SK-N-SH (cell line): Measurements from ENCODE around the gene LCNL1. TPM values are rescaled to one million over a fixed set of nuclear protein-coding genes. Genes with fewer than 3 reads are reported as not detected.

ENCODE experiments used
- CTCF ChIA-PET: fragments of 300-600, 350-600 bp; formaldehyde crosslinking; extraction: SDS; loops from one replicate; lab custom pipeline; 2021; lab: Yijun Ruan, JAX
- POLR2A ChIA-PET: fragments of 350-600 bp; sonication (Branson Sonifier 250); formaldehyde crosslinking; extraction: SDS; loops from one replicate; lab custom pipeline; 2020; ENCODE audit warnings: antibody characterized with exemption, inconsistent platforms; lab: Yijun Ruan, JAX
- DNase-seq: peaks from one replicate; pipeline ENCODE4 v3.0.0; 2012
- H2AFZ ChIP-seq: fragments of 200-600 bp; sonication (generic); 2 replicates; pipeline ENCODE4 v1.8.1; 2016; ENCODE audit warnings: antibody characterized with exemption, mild to moderate bottlenecking, low read depth
- H3F3A ChIP-seq: fragments of 200-600 bp; sonication (generic); replicated peaks from 2 replicates; pipeline ENCODE3; 2016; ENCODE audit warnings: antibody characterized with exemption, mild to moderate bottlenecking; ENCODE audit not compliant: insufficient read depth
- H3K27ac ChIP-seq, 2 experiments: fragments of 200-500 bp in 1 of 2; fragments of 200-600 bp in 1 of 2; sonication (Bioruptor generic) in 1 of 2; sonication (generic), shearing (Covaris generic) in 1 of 2; 2 replicates each; pipeline versions ENCODE4 v1.5.1 to v1.6.1; 2014 to 2016; ENCODE audit warnings: low read depth in 2 of 2, inconsistent platforms in 1 of 2, low read length in 1 of 2, mild to moderate bottlenecking in 1 of 2, mixed read lengths in 1 of 2
- H3K27me3 ChIP-seq: fragments of 200-600 bp; sonication (generic), shearing (Covaris generic); 2 replicates; pipeline ENCODE4 v1.6.1; 2016; ENCODE audit warnings: mixed run types; ENCODE audit not compliant: insufficient read depth
- H3K36me3 ChIP-seq, 2 experiments: fragments of 200-500 bp in 1 of 2; fragments of 200-600 bp in 1 of 2; sonication (Bioruptor generic) in 1 of 2; sonication (generic) in 1 of 2; replicated peaks in 1 of 2; 2 replicates each; pipeline versions ENCODE3 to v1.5.1; 2014 to 2016; ENCODE audit warnings: low read length in 1 of 2, mild to moderate bottlenecking in 1 of 2; ENCODE audit not compliant: insufficient read depth in 2 of 2, control insufficient read depth in 1 of 2
- H3K4me1 ChIP-seq, 2 experiments: fragments of 200-500 bp in 1 of 2; fragments of 200-600 bp in 1 of 2; sonication (Bioruptor generic) in 1 of 2; sonication (generic), shearing (Covaris generic) in 1 of 2; 2 replicates each; pipeline versions ENCODE4 v1.5.1 to v1.6.1; 2014 to 2016; ENCODE audit warnings: low read depth in 1 of 2, low read length in 1 of 2, mixed run types in 1 of 2; ENCODE audit not compliant: insufficient read depth in 2 of 2, control insufficient read depth in 1 of 2
- H3K4me2 ChIP-seq: fragments of 200-600 bp; sonication (generic), shearing (Covaris generic); 2 replicates; pipeline ENCODE4 v1.6.1; 2017; ENCODE audit warnings: mixed run types
- H3K4me3 ChIP-seq, 2 experiments: fragments of 200-500 bp in 1 of 2; fragments of 200-600 bp in 1 of 2; sonication (Bioruptor generic) in 1 of 2; sonication (generic), shearing (Covaris generic) in 1 of 2; 2 replicates each; pipeline versions ENCODE4 v1.5.1 to v1.8.1; 2014 to 2016; ENCODE audit warnings: low read depth in 2 of 2, inconsistent platforms in 1 of 2, low read length in 1 of 2, mild to moderate bottlenecking in 1 of 2, mixed read lengths in 1 of 2, moderate library complexity in 1 of 2
- H3K79me2 ChIP-seq: fragments of 200-600 bp; sonication (generic); 2 replicates; pipeline ENCODE4 v1.8.1; 2017; ENCODE audit warnings: mild to moderate bottlenecking; ENCODE audit not compliant: insufficient read depth
- H3K9ac ChIP-seq: fragments of 200-600 bp; sonication (generic); 2 replicates; pipeline ENCODE4 v1.6.1; 2017; ENCODE audit warnings: mixed run types
- H3K9me2 ChIP-seq: fragments of 200-600 bp; sonication (generic); 2 replicates; pipeline ENCODE4 v1.6.1; 2017; ENCODE audit warnings: mixed run types
- H3K9me3 ChIP-seq: fragments of 200-600 bp; sonication (generic); 2 replicates; pipeline ENCODE4 v1.6.1; 2017; ENCODE audit warnings: mixed run types, mild to moderate bottlenecking, moderate library complexity
- H4K20me1 ChIP-seq: fragments of 200-600 bp; sonication (generic); 2 replicates; pipeline ENCODE4 v1.6.1; 2017; ENCODE audit warnings: mild to moderate bottlenecking, mixed run types; ENCODE audit not compliant: insufficient read depth
- ELF1 ChIP-seq: IDR thresholded peaks from 2 replicates; pipeline ENCODE4 v1.4.0; 2012
- EP300 ChIP-seq, 2 experiments: IDR thresholded peaks; 2 replicates each; pipeline versions ENCODE4 v1.4.0 to v1.6.1; 2012; ENCODE audit warnings: borderline replicate concordance in 1 of 2, low read depth in 1 of 2, low read length in 1 of 2
- FOSL2 ChIP-seq: IDR thresholded peaks from 2 replicates; pipeline ENCODE4 v1.4.0; 2012; ENCODE audit warnings: low read depth, mild to moderate bottlenecking, moderate library complexity, borderline replicate concordance
- FOXJ3 ChIP-seq: sonication (generic); formaldehyde crosslinking; IDR thresholded peaks from 2 replicates; pipeline ENCODE4 v1.5.1; 2020; ENCODE audit warnings: mild to moderate bottlenecking, missing genetic modification reagents
- FOXM1 ChIP-seq: IDR thresholded peaks from 2 replicates; pipeline ENCODE4 v1.4.0; 2012; ENCODE audit warnings: low read depth, mild to moderate bottlenecking
- GABPA ChIP-seq: IDR thresholded peaks from 2 replicates; pipeline ENCODE4 v1.4.0; 2012; ENCODE audit warnings: low read depth, mild to moderate bottlenecking
- GATA2 ChIP-seq: sonication (generic); formaldehyde crosslinking; IDR thresholded peaks from 2 replicates; pipeline ENCODE4 v1.5.0; 2020; ENCODE audit warnings: mild to moderate bottlenecking, missing genetic modification reagents
- JUND ChIP-seq: IDR thresholded peaks from 2 replicates; pipeline ENCODE4 v1.4.0; 2012
- MXI1 ChIP-seq: IDR thresholded peaks from 2 replicates; pipeline ENCODE4 v1.6.1; 2012; ENCODE audit warnings: mild to moderate bottlenecking, low read depth, low read length, improper control_type of control experiment
- NFIC ChIP-seq: IDR thresholded peaks from 2 replicates; pipeline ENCODE4 v1.4.0; 2012; ENCODE audit warnings: borderline replicate concordance
- NRF1 ChIP-seq: IDR thresholded peaks from 2 replicates; pipeline ENCODE4 v1.6.1; 2012; ENCODE audit warnings: low read depth, mild to moderate bottlenecking, low read length
- PBX3 ChIP-seq: IDR thresholded peaks from 2 replicates; pipeline ENCODE4; 2012
- RAD21 ChIP-seq: IDR thresholded peaks from 2 replicates; pipeline ENCODE4 v1.6.1; 2012; ENCODE audit warnings: mild to moderate bottlenecking, low read length
- REST ChIP-seq: IDR thresholded peaks from 2 replicates; pipeline ENCODE4 v1.6.1; 2012; ENCODE audit warnings: mild to moderate bottlenecking, low read depth, low read length, moderate library complexity
- RFX5 ChIP-seq: IDR thresholded peaks from 2 replicates; pipeline ENCODE4 v1.6.1; 2012; ENCODE audit warnings: mild to moderate bottlenecking, improper control_type of control experiment, low read length
- RXRA ChIP-seq: IDR thresholded peaks from 2 replicates; pipeline ENCODE4 v1.4.0; 2012; ENCODE audit warnings: low read depth, mild to moderate bottlenecking, borderline replicate concordance
- SMC3 ChIP-seq: IDR thresholded peaks from 2 replicates; pipeline ENCODE4 v1.6.1; 2012; ENCODE audit warnings: low read depth, low read length, improper control_type of control experiment
- TEAD4 ChIP-seq: IDR thresholded peaks from 2 replicates; pipeline ENCODE4 v1.4.0; 2012; ENCODE audit warnings: mild to moderate bottlenecking, borderline replicate concordance; ENCODE audit not compliant: insufficient read depth
- USF1 ChIP-seq: IDR thresholded peaks from 2 replicates; pipeline ENCODE4 v1.4.0; 2012; ENCODE audit warnings: low read depth, borderline replicate concordance
- YY1 ChIP-seq: IDR thresholded peaks from 2 replicates; pipeline ENCODE4 v1.4.0; 2012; ENCODE audit warnings: low read depth, mild to moderate bottlenecking
- WGBS: methylation state at CpG from one replicate; pipeline ENCODE4 v1.1.6; 2017; ENCODE audit warnings: low lambda C conversion rate; 5-methylcytosine and 5-hydroxymethylcytosine counted together
- polyA plus RNA-seq, 3 experiments: library from polyadenylated mRNA; depleted of rRNA; stranded (reverse); fragments of >200 nt; gene quantifications; 2 replicates each; pipeline ENCODE4 v1.2.3, GENCODE V29; 2012

LCNL1 gene
- polyA plus RNA-seq, 1 of the 3 experiments (the other 2 are of a cell fraction): not detected

DNA sequence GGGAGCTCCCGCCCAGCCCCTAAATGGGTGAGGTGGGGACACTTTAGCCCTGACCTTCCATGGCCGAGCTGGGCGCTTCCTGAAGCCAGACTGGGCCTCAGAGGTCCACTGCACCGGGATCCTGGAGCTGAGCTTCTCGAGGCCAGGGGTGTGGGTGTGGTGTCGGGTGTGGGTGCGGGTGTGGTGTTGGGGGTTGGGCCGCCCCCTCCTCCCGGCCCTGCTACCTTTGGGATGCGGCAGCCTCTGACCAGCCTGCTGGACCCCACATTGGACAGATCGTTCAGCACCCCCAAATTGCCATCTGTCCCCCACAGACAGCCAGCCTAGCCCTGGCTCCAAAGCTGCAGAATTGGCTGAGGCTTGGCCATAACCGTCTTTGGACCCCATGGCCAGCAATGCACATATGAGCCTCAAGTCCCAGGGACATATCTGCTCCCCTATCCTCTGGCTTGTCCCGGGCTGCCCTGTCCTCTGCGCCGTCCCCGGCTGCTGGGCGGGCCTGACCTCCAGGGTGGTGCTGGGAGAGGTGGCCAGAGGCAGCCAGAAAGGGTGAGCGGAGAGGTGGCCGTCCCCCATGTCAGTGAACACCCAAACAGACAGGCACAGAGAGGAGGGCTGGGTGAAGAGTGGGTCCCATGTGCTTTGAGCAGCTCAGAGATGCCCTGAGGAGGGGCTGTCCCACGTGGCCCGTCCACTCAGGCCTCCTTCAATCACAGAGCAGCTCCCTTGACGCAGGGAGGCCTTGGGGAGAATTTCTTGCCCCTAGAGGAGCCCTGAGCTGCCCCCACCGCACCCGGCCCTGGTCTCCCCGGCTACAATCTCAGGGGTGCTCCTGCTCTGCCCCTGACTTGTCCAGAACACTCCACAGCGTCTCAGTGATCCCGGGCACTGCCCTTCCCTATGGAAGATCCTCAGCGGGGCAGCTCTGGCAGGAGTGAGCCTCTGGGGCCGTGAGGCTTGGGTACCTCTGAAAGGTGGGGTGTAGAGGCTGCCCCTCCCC, 8.9 kb upstream of the LCNL1 start:
- Histone ChIP-seq H3K9me3 (no peaks in the 10 kb centered on the region), H2AFZ (no peak overlapping the region), H3K4me1 (peaks cover 0 to 25% of the 10 kb centered on the region in 2 experiments; a peak in 1 of 4 replicates), H3K9ac (no peak overlapping the region), H3K27me3 (no peaks in the 10 kb centered on the region), H3K36me3 (no peaks in the 10 kb centered on the region), H3K4me3 (no peak overlapping the region), H4K20me1 (no peaks in the 10 kb centered on the region), H3K4me2 (no peak overlapping the region), H3K9me2 (no peaks in the 10 kb centered on the region), H3F3A (no peaks in the 10 kb centered on the region), H3K79me2 (no peaks in the 10 kb centered on the region), H3K27ac (no peak overlapping the region)
- no peak for DNase-seq
- POLR2A ChIA-PET: interaction anchor here (1.5 kb wide), 1 partner anchor 23 kb away, joined by 4 read pairs; no protein-coding TSS in a partner anchor
- TF ChIP-seq ELF1: no peak
- no peak for TF ChIP-seq EP300 (IDR thresholded peaks at IDR 0.05; ENCODE audit: borderline replicate concordance in 1 of 2, low read depth in 1 of 2, low read length in 1 of 2)
- no peak for TF ChIP-seq RXRA
- no peak for TF ChIP-seq JUND
- no peak for TF ChIP-seq NFIC
- no peak for TF ChIP-seq PBX3
- no peak for TF ChIP-seq FOXM1
- no peak for TF ChIP-seq MXI1
- no peak for TF ChIP-seq GABPA
- no peak for TF ChIP-seq YY1
- CTCF ChIA-PET: interaction anchor here (0.7 to 4.4 kb wide), 2 partner anchors 26 to 61 kb away, joined by 3 to 24 read pairs; no protein-coding TSS in a partner anchor
- WGBS: 81% methylated on average over 14 of the region's 29 CpGs

DNA sequence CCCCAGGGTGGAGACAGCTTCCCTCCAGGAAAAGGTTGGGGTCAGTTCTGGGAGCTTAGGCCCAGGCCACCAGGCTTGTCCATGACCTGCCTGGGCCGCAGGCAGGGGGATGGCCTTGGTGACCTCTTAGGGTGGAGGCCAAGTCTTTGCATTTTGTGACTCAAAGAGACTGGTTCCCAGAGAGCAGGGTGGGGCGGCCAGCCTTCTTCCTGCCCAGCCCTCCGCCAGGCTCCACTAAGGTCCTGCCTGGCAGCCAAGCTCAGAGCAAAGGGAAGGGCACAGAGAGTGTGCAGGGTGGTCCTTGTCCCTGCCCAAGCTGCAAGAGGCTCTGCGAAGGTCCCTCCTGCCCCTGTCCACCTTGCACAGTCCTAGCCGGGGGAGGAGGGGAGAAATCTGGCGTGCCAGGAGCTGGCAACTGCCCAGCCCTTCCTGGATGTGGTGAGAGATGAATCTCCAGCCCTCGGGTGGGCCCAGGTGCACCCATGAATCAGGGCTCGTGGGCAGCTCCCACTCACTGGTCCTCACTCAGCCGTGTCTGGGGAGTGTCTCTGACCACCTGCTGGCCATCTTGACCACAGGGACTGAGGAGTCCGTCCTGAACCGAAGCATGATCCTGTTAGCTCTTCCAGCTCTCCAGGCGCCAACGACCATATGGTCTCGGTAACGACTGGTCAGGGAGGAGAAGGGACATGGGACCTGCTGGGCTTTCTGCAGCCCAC, 7.8 kb upstream of the LCNL1 start:
- peaks cover 4% of the 10 kb centered on the region for H3F3A ChIP-seq
- H3K27me3 ChIP-seq: no peaks in the 10 kb centered on the region
- H3K27ac ChIP-seq: no peak overlapping the region
- no peaks in the 10 kb centered on the region for H3K9me2 ChIP-seq
- no peaks in the 10 kb centered on the region for H3K9me3 ChIP-seq
- peaks cover 0 to 25% of the 10 kb centered on the region in 2 experiments; a peak in 1 of 4 replicates for H3K4me1 ChIP-seq
- no peak overlapping the region for H3K9ac ChIP-seq
- POLR2A ChIA-PET: interaction anchor here (0.5 kb wide), 1 partner anchor 25 kb away, joined by 3 read pairs; no protein-coding TSS in a partner anchor
- no peaks in the 10 kb centered on the region for H3K79me2 ChIP-seq
- no peaks in the 10 kb centered on the region for H3K36me3 ChIP-seq
- CTCF ChIA-PET: interaction anchor here (1.1 to 4.4 kb wide), 3 partner anchors 27 to 60 kb away, joined by 4 to 24 read pairs (median 4); no protein-coding TSS in a partner anchor
- H3K4me2 ChIP-seq: no peak overlapping the region
- TF ChIP-seq FOXJ3 (CRISPR knock-in tag) (no peak), NRF1 (no peak), RAD21 (no peak), SMC3 (no peak), FOSL2 (no peak), TEAD4 (no peak), RFX5 (no peak), MXI1 (no peak), REST (no peak), NFIC (no peak), FOXM1 (no peak), GABPA (no peak), USF1 (no peak), RXRA (no peak), GATA2 (CRISPR knock-in tag) (no peak)
- no peak for DNase-seq
- H3K4me3 ChIP-seq: no peak overlapping the region
- no peaks in the 10 kb centered on the region for H4K20me1 ChIP-seq
- WGBS: 76% methylated on average over 8 of the region's 15 CpGs
- H2AFZ ChIP-seq: no peak overlapping the region
